ENCODE results near the gene SPTBN2. TPM values are rescaled to one million over a fixed set of nuclear protein-coding genes. Genes with fewer than 3 reads are reported as not detected.

SPTBN2 gene
- total RNA-seq, 1 experiment from 2014 or later = 37.6 TPM

- ChIA-PET POLR2A (no interaction called here), CTCF (no interaction called here)
- intact Hi-C loops (cut with micrococcal nuclease; ENCODE audit: unreplicated experiment) = no loop called here
- BruUV-seq (replicated peaks) = no TSS peak
- H3K36me3 Mint-ChIP-seq (ENCODE audit: insufficient read depth, unreplicated experiment) = peaks cover 89% of the 10 kb centered on the region
- TF ChIP-seq CTCF (IDR thresholded peaks at IDR 0.05; ENCODE audit: insufficient read depth in 1 of 2, low read depth in 1 of 2, low read length in 1 of 2, severe bottlenecking in 1 of 2, unreplicated experiment in 1 of 2) = no peak
- no peak overlapping the region for H3K4me3 Mint-ChIP-seq (ENCODE audit: unreplicated experiment)
- no peak overlapping the region for H3K4me3 ChIP-seq (ENCODE audit: low read depth, low read length)
- H3K4me1 Mint-ChIP-seq (ENCODE audit: low read depth, unreplicated experiment) = peaks cover 9% of the 10 kb centered on the region
- H3K4me1 ChIP-seq = peaks cover 10% of the 10 kb centered on the region
- H3K9me3 Mint-ChIP-seq (ENCODE audit: unreplicated experiment) = no peaks in the 10 kb centered on the region
- no peaks in the 10 kb centered on the region for H3K27me3 ChIP-seq (replicated peaks; ENCODE audit: control insufficient read depth, insufficient read depth, low read length)
- H3K27ac Mint-ChIP-seq (ENCODE audit: unreplicated experiment) = no peak overlapping the region
- H3K36me3 ChIP-seq (ENCODE audit: control insufficient read depth, insufficient read depth, low read length) = peaks cover 5% of the 10 kb centered on the region; the same call in 1 of the 2 replicates
- DNase-seq = no peak
- no peaks in the 10 kb centered on the region for H3K9me3 ChIP-seq
- H3K27me3 Mint-ChIP-seq (ENCODE audit: insufficient read depth, unreplicated experiment) = no peaks in the 10 kb centered on the region
These were observed 58.2 kb downstream of the SPTBN2 start for GRCh38 chr11:66670816-66671215.

GRCh38 chr11:66665369-66665768, 63.6 kb downstream of the SPTBN2 start:
- CTCF ChIA-PET = no interaction called here

GRCh38 chr11:66663741-66664296, 65.2 kb downstream of the SPTBN2 start:
- no peaks in the 10 kb centered on the region for H3K9me3 Mint-ChIP-seq (ENCODE audit: unreplicated experiment)
- Histone ChIP-seq H3K36me3 (ENCODE audit: control insufficient read depth, insufficient read depth, low read length) (peaks cover 2% of the 10 kb centered on the region), H3K27me3 (replicated peaks; ENCODE audit: control insufficient read depth, insufficient read depth, low read length) (no peaks in the 10 kb centered on the region), H3K9me3 (no peaks in the 10 kb centered on the region), H3K4me1 (peaks cover 12% of the 10 kb centered on the region), H3K4me3 (ENCODE audit: low read depth, low read length) (no peak overlapping the region)
- ChIA-PET POLR2A (no interaction called here), CTCF (interaction anchor here (0.7 kb wide), 1 partner anchor 70 kb away, joined by 7 read pairs; no protein-coding TSS in a partner anchor)
- TF ChIP-seq CTCF (IDR thresholded peaks at IDR 0.05; ENCODE audit: insufficient read depth in 1 of 2, low read depth in 1 of 2, low read length in 1 of 2, severe bottlenecking in 1 of 2, unreplicated experiment in 1 of 2) = no peak
- H3K27me3 Mint-ChIP-seq (ENCODE audit: insufficient read depth, unreplicated experiment) = no peaks in the 10 kb centered on the region
- DNase-seq = no peak
- BruUV-seq (replicated peaks) = no TSS peak
- H3K36me3 Mint-ChIP-seq (ENCODE audit: insufficient read depth, unreplicated experiment) = peaks cover 97% of the 10 kb centered on the region
- H3K27ac Mint-ChIP-seq (ENCODE audit: unreplicated experiment) = no peak overlapping the region
- intact Hi-C loops (cut with micrococcal nuclease; ENCODE audit: unreplicated experiment) = no loop called here
- H3K4me3 Mint-ChIP-seq (ENCODE audit: unreplicated experiment) = no peak overlapping the region
- peaks cover 19% of the 10 kb centered on the region for H3K4me1 Mint-ChIP-seq (ENCODE audit: low read depth, unreplicated experiment)

More at GRCh38 chr11:66665369-66665768, 63.6 kb downstream of the SPTBN2 start:
- Histone ChIP-seq H3K9me3 (no peaks in the 10 kb centered on the region), H3K36me3 (ENCODE audit: control insufficient read depth, insufficient read depth, low read length) (peaks cover 4% of the 10 kb centered on the region; the same call in 1 of the 2 replicates), H3K4me1 (0 out of 2 replicates have a peak, but pooled peaks cover 4% of the 10 kb centered on the region), H3K27me3 (replicated peaks; ENCODE audit: control insufficient read depth, insufficient read depth, low read length) (no peaks in the 10 kb centered on the region), H3K4me3 (ENCODE audit: low read depth, low read length) (no peak overlapping the region)
- POLR2A ChIA-PET = no interaction called here
- Mint-ChIP-seq H3K27ac (ENCODE audit: unreplicated experiment) (peak overlapping the region; percentile 1), H3K4me3 (ENCODE audit: unreplicated experiment) (no peak overlapping the region), H3K4me1 (ENCODE audit: low read depth, unreplicated experiment) (peaks cover 8% of the 10 kb centered on the region), H3K9me3 (ENCODE audit: unreplicated experiment) (no peaks in the 10 kb centered on the region), H3K36me3 (ENCODE audit: insufficient read depth, unreplicated experiment) (peaks cover 99% of the 10 kb centered on the region), H3K27me3 (ENCODE audit: insufficient read depth, unreplicated experiment) (no peaks in the 10 kb centered on the region)
- no peak for DNase-seq
- intact Hi-C loops (cut with micrococcal nuclease; ENCODE audit: unreplicated experiment) = no loop called here
- TF ChIP-seq CTCF (IDR thresholded peaks at IDR 0.05; ENCODE audit: insufficient read depth in 1 of 2, low read depth in 1 of 2, low read length in 1 of 2, severe bottlenecking in 1 of 2, unreplicated experiment in 1 of 2) = no peak
- no TSS peak for BruUV-seq (replicated peaks)

All from Caco-2 (cell line).